ENCODE results near the gene SLC26A1.

Gene SLC26A1

DNA sequence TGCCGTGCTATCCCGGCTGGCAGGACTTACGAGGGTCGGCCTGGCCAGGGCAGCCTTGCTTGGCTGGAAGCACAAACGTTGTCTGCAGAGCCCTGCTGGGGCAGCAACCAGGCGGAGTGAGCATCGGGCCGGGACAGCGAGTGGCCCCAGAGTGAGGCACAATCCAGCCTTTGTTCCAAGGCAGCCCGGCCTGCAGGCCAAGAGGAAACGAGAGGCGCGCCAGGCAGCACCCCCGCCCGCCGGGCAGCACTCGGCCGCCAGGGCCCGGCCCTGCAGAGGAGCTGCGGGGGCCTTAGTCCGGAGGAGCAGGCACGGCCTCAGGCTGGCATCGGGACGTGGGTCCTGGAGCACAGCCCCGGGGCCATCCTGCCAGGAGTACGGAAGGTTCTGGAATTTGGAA, 42.3 kb upstream of the SLC26A1 start:
- no peaks in the 10 kb centered on the region for H3K9me3 ChIP-seq (ENCODE audit: control insufficient read depth, insufficient read depth, low read length)
- H3K9ac ChIP-seq (ENCODE audit: low read depth, low read length), result no peak overlapping the region
- no peaks in the 10 kb centered on the region for H3K4me1 ChIP-seq (ENCODE audit: control insufficient read depth, insufficient read depth, low read length)
- no peaks in the 10 kb centered on the region for H3K27me3 ChIP-seq (ENCODE audit: control insufficient read depth, insufficient read depth, low read length)
- H3K4me3 ChIP-seq (ENCODE audit: low read depth, low read length), result no peak overlapping the region
- no peaks in the 10 kb centered on the region for H3K36me3 ChIP-seq (ENCODE audit: control insufficient read depth, insufficient read depth, low read length)
- H3K27ac ChIP-seq (ENCODE audit: low read depth, low read length), result no peak overlapping the region

GRCh38 chr4:1033840-1034551, 40.8 kb upstream of the SLC26A1 start:
- H3K27ac ChIP-seq (ENCODE audit: low read depth, low read length), result no peak overlapping the region
- no peaks in the 10 kb centered on the region for H3K4me1 ChIP-seq (ENCODE audit: control insufficient read depth, insufficient read depth, low read length)
- no peak overlapping the region for H3K9ac ChIP-seq (ENCODE audit: low read depth, low read length)
- no peak overlapping the region for H3K4me3 ChIP-seq (ENCODE audit: low read depth, low read length)
- no peaks in the 10 kb centered on the region for H3K9me3 ChIP-seq (ENCODE audit: control insufficient read depth, insufficient read depth, low read length)
- H3K36me3 ChIP-seq (ENCODE audit: control insufficient read depth, insufficient read depth, low read length), result no peaks in the 10 kb centered on the region
- no peaks in the 10 kb centered on the region for H3K27me3 ChIP-seq (ENCODE audit: control insufficient read depth, insufficient read depth, low read length)

- Histone ChIP-seq H3K4me3 (ENCODE audit: low read depth, low read length) (no peak overlapping the region), H3K27me3 (ENCODE audit: control insufficient read depth, insufficient read depth, low read length) (no peaks in the 10 kb centered on the region), H3K4me1 (ENCODE audit: control insufficient read depth, insufficient read depth, low read length) (no peaks in the 10 kb centered on the region), H3K9ac (ENCODE audit: low read depth, low read length) (no peak overlapping the region), H3K27ac (ENCODE audit: low read depth, low read length) (no peak overlapping the region), H3K36me3 (ENCODE audit: control insufficient read depth, insufficient read depth, low read length) (no peaks in the 10 kb centered on the region), H3K9me3 (ENCODE audit: control insufficient read depth, insufficient read depth, low read length) (no peaks in the 10 kb centered on the region)
Measured at GRCh38 chr4:1032861-1033260, 39.7 kb upstream of the SLC26A1 start.

GRCh38 chr4:1031956-1032795, 39.0 kb upstream of the SLC26A1 start:
- Histone ChIP-seq H3K9ac (ENCODE audit: low read depth, low read length) (no peak overlapping the region), H3K4me1 (ENCODE audit: control insufficient read depth, insufficient read depth, low read length) (no peaks in the 10 kb centered on the region), H3K27ac (ENCODE audit: low read depth, low read length) (no peak overlapping the region), H3K36me3 (ENCODE audit: control insufficient read depth, insufficient read depth, low read length) (no peaks in the 10 kb centered on the region), H3K27me3 (ENCODE audit: control insufficient read depth, insufficient read depth, low read length) (no peaks in the 10 kb centered on the region), H3K4me3 (ENCODE audit: low read depth, low read length) (no peak overlapping the region), H3K9me3 (ENCODE audit: control insufficient read depth, insufficient read depth, low read length) (no peaks in the 10 kb centered on the region)

DNA sequence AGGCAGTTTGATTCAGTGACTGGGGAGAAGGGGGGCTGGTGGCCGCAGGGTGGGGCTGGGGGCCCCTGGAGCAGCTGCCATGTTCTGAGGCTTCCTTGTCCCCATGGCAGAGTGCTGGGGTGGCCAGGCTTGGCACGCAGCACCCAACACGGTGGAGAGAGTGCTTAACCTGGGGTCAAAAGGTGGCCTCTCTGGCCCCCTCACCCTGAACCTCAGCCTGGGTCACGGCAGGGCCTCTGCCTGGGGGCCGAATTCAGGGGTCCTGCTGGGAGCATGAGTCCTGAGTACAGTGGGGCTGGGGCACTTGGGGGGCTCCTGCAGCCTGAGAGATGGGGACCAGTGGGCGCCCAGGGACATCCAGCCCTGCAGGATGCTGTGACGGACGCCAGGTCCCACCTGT, 38.1 kb upstream of the SLC26A1 start:
- Histone ChIP-seq H3K4me1 (ENCODE audit: control insufficient read depth, insufficient read depth, low read length) (no peaks in the 10 kb centered on the region), H3K36me3 (ENCODE audit: control insufficient read depth, insufficient read depth, low read length) (no peaks in the 10 kb centered on the region), H3K9ac (ENCODE audit: low read depth, low read length) (no peak overlapping the region), H3K4me3 (ENCODE audit: low read depth, low read length) (no peak overlapping the region), H3K9me3 (ENCODE audit: control insufficient read depth, insufficient read depth, low read length) (no peaks in the 10 kb centered on the region), H3K27me3 (ENCODE audit: control insufficient read depth, insufficient read depth, low read length) (no peaks in the 10 kb centered on the region), H3K27ac (ENCODE audit: low read depth, low read length) (no peak overlapping the region)

GRCh38 chr4:1030559-1030958, 37.4 kb upstream of the SLC26A1 start:
- Histone ChIP-seq H3K9ac (ENCODE audit: low read depth, low read length) (no peak overlapping the region), H3K36me3 (ENCODE audit: control insufficient read depth, insufficient read depth, low read length) (peaks cover 6% of the 10 kb centered on the region), H3K4me3 (ENCODE audit: low read depth, low read length) (no peak overlapping the region), H3K27ac (ENCODE audit: low read depth, low read length) (no peak overlapping the region), H3K4me1 (ENCODE audit: control insufficient read depth, insufficient read depth, low read length) (no peaks in the 10 kb centered on the region; the same call in 1 of the 2 replicates), H3K27me3 (ENCODE audit: control insufficient read depth, insufficient read depth, low read length) (no peaks in the 10 kb centered on the region), H3K9me3 (ENCODE audit: control insufficient read depth, insufficient read depth, low read length) (no peaks in the 10 kb centered on the region)

GRCh38 chr4:1030031-1030430, 36.8 kb upstream of the SLC26A1 start:
- Histone ChIP-seq H3K27me3 (ENCODE audit: control insufficient read depth, insufficient read depth, low read length) (no peaks in the 10 kb centered on the region), H3K4me3 (ENCODE audit: low read depth, low read length) (no peak overlapping the region), H3K36me3 (ENCODE audit: control insufficient read depth, insufficient read depth, low read length) (peaks cover 11% of the 10 kb centered on the region), H3K9me3 (ENCODE audit: control insufficient read depth, insufficient read depth, low read length) (no peaks in the 10 kb centered on the region), H3K4me1 (ENCODE audit: control insufficient read depth, insufficient read depth, low read length) (no peaks in the 10 kb centered on the region; the same call in 1 of the 2 replicates), H3K27ac (ENCODE audit: low read depth, low read length) (no peak overlapping the region), H3K9ac (ENCODE audit: low read depth, low read length) (no peak overlapping the region)

DNA sequence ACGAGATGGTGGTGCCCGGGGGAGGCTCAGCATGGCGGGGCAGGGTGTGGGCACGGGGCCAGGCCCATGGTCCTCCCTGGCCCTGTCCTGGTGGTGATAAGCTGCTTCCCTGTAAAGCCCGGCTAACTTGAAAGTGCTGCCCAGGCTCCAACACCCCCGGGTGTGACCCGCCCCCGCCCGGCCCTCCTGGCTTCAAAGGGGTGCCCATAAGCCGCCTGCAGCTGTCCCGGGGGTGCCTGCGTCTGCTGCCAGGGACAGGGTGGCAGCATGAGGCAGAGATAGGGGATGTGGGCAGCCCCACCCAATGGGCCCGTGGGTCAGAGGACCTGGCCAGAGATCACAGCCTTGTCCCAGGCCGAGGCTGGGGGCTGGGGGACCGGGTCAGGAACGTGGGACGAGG, 36.3 kb upstream of the SLC26A1 start:
- Histone ChIP-seq H3K27ac (ENCODE audit: low read depth, low read length) (no peak overlapping the region), H3K27me3 (ENCODE audit: control insufficient read depth, insufficient read depth, low read length) (no peaks in the 10 kb centered on the region), H3K4me1 (ENCODE audit: control insufficient read depth, insufficient read depth, low read length) (no peaks in the 10 kb centered on the region; the same call in 1 of the 2 replicates), H3K9me3 (ENCODE audit: control insufficient read depth, insufficient read depth, low read length) (no peaks in the 10 kb centered on the region), H3K9ac (ENCODE audit: low read depth, low read length) (no peak overlapping the region), H3K4me3 (ENCODE audit: low read depth, low read length) (no peak overlapping the region), H3K36me3 (ENCODE audit: control insufficient read depth, insufficient read depth, low read length) (peaks cover 14% of the 10 kb centered on the region)

DNA sequence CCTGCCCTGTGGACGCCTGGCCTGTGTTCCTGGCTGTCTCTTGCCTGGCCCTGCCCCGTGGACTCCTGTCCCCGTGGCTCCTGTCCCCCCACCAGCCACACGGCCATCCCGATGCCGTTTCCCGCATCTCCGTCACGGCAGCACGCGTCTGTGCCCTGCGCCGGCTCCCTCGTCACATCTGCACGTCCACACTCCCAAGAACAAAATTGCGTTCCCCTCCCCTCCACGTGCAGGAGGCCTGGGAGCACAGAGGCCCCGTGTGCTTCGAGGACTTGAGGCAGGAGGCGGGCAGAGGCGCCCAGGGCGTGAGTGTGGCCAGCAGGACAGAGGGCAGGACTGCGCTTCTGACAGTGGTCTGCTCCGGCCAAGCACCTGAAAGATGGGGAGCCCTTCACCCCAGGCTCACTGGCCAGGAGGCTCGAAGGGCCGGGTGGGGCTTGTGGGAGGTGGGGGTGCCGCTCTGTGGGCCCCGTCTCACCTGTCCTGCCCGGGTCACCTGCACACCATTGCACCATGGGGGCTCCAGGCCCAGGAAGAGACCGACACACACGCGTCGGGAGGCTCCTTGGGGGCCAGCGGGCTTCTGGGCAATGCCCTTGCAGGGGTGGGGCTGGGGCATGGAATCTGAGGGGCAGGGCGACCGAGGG, 35.5 kb upstream of the SLC26A1 start:
- Histone ChIP-seq H3K9me3 (ENCODE audit: control insufficient read depth, insufficient read depth, low read length) (no peaks in the 10 kb centered on the region), H3K27me3 (ENCODE audit: control insufficient read depth, insufficient read depth, low read length) (no peaks in the 10 kb centered on the region), H3K4me1 (ENCODE audit: control insufficient read depth, insufficient read depth, low read length) (no peaks in the 10 kb centered on the region; the same call in 1 of the 2 replicates), H3K9ac (ENCODE audit: low read depth, low read length) (no peak overlapping the region), H3K27ac (ENCODE audit: low read depth, low read length) (no peak overlapping the region), H3K36me3 (ENCODE audit: control insufficient read depth, insufficient read depth, low read length) (peaks cover 17% of the 10 kb centered on the region), H3K4me3 (ENCODE audit: low read depth, low read length) (no peak overlapping the region)

DNA sequence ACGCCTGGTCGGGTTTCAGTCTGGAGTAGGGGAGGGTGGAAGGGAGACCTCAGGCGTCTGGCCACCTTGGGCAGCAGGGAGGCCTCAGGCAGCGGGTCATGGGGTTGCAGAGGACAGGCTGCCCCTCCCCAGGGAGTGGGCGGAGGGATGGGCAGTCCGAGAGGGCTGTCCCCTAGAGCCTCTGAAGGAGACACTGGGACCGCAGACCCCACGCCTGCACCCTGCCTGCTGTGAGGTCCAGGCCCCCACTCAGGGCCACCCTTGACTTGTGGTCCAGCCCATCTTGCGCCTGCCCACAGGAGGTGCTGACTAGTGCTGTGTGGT, 34.7 kb upstream of the SLC26A1 start:
- Histone ChIP-seq H3K27me3 (ENCODE audit: control insufficient read depth, insufficient read depth, low read length) (no peaks in the 10 kb centered on the region), H3K9me3 (ENCODE audit: control insufficient read depth, insufficient read depth, low read length) (no peaks in the 10 kb centered on the region), H3K9ac (ENCODE audit: low read depth, low read length) (no peak overlapping the region), H3K4me3 (ENCODE audit: low read depth, low read length) (no peak overlapping the region), H3K27ac (ENCODE audit: low read depth, low read length) (no peak overlapping the region), H3K36me3 (ENCODE audit: control insufficient read depth, insufficient read depth, low read length) (peaks cover 17% of the 10 kb centered on the region), H3K4me1 (ENCODE audit: control insufficient read depth, insufficient read depth, low read length) (no peaks in the 10 kb centered on the region; the same call in 1 of the 2 replicates)

Measured in HUES48 (cell line).